GM19025 (cell line): ENCODE measurements around the gene GPR183.

Experiments
- ATAC-seq: cut with Tn5 transposase; IDR thresholded peaks from one replicate; pipeline ENCODE4 v1.9.1; 2021; ENCODE audit warnings: mild to moderate bottlenecking, low read depth, moderate library complexity; ENCODE audit not compliant: unreplicated experiment

The GPR183 gene

DNA sequence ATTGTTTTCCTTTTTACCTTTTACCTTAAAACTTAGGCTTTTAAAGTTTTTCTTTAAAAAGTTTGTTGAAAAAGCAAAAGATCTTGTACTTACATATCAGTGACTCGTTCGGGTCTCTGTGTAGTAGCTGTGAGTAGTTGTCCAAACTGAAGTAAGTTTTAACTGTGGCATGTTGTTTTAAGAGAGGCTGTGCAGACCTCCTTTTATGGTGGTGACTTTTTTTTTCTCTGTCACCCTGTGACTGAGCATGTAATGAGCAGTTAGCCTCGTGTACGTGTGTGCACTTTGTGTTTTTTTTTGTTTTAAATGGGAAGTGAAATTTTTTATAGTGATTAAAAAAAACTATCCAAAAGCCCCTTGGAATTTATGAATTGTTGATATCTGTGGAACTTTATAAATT lies at the start of gene GPR183:
GPR183 (minus strand) TSS at position 153 of the 400 bp plus-strand sequence. CDS start 11,254 bp downstream, outside the sequence.
- peak; percentile 43 for ATAC-seq

DNA sequence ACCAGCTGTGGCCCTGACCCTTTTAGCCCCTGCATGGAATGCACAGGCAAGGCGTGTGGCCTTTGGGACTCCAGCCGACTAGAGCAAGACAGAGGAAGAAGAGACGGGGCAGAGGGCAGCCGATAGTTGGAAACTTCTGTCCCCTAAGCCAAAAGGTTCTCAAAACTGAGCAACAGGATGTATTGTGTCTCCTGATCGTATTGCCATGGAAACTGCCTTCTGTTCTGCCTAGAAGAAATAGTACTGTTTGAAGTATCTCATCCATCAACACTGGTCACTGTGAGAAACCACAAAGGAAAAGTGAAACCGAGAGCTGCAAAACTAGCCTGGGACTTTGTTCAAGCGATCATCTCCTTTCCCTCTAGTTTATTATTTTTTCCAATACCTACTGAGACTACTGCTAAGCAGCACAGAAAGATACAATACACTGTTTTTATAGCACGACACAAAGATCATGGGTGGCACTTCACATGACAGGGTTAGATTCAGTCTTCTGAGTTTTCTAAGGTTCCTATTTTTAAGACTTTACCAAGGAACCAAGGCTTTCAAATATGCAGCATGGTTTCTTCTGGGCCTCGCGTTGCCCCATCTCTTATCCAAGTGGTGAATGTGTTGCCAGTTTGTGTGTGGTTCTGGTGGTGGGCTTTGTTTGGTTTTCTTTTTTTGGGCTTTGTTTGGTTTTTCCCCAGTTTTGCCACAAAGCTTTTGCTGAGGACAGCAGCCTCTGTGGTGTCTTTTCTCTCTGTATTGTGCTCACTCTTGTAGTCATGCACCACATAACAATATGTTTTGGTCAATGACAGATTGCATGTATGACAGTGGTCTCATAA lies 49.3 kb upstream of the GPR183 start:
- peak; percentile 44 for ATAC-seq

DNA sequence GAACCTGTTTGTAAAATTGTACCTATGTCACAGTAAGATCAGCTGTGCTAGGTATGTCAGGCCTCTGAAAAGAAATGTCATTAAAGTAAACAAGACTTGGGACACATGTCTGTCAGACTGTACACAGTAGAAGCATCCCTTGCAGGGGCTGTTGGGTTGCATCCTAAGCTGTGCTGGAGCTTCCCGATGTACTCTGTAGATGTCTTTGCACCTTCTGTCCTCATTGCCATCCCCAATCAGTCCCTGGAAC lies 48.7 kb upstream of the GPR183 start:
- no peak for ATAC-seq

DNA sequence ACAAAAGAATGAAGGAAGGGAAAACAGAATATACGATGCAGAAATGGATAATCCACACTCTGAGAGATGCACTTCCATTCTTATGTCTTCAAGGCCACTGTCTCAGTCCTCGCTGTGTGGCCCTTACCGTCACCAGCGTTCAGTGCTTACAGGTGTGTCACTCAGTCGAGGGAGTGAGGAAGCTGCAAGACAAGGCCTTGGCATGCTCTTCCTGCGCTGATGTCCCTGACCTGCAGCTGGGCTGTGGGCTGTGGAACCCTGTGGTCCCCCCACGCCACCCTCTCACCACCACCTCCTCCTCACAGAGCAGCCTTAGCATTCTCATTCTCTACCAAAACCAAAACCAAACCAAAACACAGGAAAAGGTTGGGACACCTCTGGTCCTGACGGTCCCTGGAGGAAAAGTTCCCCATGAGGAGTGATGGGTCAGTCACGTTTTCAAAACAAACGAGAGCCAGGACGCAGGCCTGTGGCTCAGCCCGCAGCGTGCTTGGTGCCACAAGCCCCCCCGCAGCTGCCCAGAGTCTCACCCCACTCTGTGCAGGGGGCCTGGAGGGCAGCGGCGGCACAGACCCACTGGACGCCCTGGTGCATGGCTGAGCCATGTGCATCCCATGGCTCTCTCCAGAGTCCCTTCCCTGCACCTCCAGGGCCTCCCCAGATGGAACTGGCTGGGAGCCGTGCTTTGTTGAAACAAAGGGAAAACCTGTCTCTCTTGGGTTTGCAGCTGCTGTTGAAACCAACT lies 48.2 kb upstream of the GPR183 start:
- no peak for ATAC-seq

- no peak for ATAC-seq
Observed at GRCh38 chr13:99354371-99354951, 47.3 kb upstream of the GPR183 start.

DNA sequence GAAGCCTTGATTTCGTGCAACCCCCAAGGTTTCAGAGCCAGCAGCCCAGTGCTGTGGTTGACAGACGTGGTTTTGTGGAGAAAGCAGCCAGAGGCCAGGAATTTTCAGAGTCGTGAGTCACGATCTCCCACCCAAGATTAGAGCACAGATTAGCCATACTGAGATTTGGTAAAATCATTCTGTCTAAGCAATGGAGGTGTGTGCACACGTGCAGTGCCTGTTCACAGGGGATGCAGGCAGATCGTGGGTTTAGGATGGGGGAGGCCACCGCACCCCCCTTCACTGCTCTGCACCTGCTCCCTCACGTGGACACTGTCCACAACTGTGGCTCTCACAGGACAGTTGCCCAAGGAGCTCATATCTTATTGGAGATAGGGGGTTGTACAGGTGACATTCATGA lies 46.6 kb upstream of the GPR183 start:
- no peak for ATAC-seq

GRCh38 chr13:99353246-99353600 lies 46.0 kb upstream of the GPR183 start:
- ATAC-seq = no peak

- ATAC-seq = no peak
Observed at GRCh38 chr13:99352351-99353245, 45.4 kb upstream of the GPR183 start.

DNA sequence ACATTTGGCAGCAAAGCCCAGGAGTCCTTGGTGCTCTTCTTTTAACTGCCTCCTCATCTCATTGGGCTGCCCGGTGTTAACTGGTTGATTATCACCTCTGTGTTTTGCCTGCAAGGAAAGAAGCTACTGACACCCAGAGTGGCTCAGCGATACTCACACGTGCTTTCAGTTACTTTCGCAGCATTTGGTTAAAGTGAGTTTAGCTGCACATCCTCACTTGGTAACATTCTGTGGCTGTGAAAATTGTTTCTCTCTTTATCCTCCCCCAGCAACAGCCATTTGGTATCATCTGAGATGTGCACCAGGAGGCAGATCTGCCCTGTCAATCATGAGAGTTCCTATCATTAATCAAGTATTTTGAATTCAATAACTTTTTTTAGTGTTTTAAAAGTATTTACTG lies 44.6 kb upstream of the GPR183 start:
- ATAC-seq = peak; percentile 27

DNA sequence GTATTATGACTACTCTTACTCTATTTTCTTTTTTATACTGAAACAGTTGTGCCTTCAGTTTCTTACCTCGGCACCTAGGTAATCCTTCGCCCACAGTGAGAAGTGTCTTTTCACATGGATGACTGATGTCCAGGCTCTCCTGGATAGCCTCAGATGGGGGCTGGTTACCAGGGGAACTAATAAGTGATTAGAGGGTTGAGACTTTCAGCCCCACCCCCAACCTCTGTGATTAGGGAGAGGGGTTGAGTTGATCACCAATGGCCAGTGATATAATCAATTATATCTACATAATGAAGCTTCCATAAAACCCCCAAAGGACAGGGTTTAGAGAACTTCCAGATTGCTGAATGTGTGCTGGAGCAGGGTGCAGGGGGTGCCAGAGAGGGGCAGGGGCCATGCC lies 43.0 kb upstream of the GPR183 start:
- no peak for ATAC-seq

DNA sequence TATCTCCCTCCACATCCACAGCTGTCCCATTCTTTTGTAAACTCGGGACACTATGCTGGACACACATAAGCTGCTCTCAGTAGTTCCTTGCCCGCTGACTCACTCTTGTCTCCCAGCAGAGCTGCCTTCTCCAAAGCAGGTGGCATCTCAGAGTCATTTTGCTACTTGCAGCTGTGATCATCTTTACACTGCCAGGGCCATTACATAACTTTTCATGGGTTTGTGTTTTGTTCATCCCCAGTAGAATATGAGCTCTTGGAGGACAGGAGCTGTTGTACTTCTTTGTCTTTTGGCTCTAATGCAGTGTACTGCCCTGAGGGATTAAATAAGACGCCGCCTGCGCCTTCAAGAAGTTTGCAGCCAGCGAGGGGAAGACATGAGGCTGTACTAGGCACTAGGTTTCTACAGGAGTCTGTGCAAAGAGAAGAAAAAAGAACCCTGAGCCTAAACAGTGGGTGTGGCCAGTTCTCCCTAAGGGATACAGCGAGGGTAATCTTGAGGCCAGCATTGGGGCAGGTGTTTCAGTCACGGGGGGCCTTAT lies 40.8 kb upstream of the GPR183 start:
- no peak for ATAC-seq

DNA sequence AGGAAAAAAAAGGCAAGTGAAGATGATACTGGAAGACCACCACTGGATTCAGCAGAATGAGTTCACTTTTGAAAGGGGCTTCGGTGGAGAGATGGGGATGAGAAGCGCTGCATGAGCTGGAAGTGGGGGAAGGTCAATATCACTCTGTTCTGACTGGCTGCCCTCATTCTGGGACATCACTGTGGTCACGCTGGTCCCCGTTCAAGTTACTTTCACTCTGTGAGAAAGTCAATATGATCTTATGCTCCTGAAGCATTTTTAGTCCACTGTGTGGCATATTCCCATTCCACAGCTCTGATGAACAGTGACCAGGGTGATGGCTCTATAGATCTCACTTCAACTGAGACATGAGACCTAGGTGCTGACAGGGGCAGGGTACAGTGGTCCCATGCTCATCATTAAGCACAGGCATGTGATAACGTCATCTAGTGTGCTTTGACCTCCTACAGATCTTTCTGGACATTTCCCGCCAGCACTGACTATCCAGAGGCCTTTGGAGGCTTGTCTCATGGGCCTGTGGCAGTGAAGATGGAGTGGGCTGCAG lies 40.2 kb upstream of the GPR183 start:
- no peak for ATAC-seq

GRCh38 chr13:99346335-99347042 lies 39.3 kb upstream of the GPR183 start:
- no peak for ATAC-seq

- no peak for ATAC-seq
Observed at GRCh38 chr13:99345345-99345744, 38.1 kb upstream of the GPR183 start.

GRCh38 chr13:99344610-99345208 lies 37.5 kb upstream of the GPR183 start:
- ATAC-seq = no peak

- ATAC-seq = no peak
Observed at GRCh38 chr13:99342723-99343315, 35.6 kb upstream of the GPR183 start.

DNA sequence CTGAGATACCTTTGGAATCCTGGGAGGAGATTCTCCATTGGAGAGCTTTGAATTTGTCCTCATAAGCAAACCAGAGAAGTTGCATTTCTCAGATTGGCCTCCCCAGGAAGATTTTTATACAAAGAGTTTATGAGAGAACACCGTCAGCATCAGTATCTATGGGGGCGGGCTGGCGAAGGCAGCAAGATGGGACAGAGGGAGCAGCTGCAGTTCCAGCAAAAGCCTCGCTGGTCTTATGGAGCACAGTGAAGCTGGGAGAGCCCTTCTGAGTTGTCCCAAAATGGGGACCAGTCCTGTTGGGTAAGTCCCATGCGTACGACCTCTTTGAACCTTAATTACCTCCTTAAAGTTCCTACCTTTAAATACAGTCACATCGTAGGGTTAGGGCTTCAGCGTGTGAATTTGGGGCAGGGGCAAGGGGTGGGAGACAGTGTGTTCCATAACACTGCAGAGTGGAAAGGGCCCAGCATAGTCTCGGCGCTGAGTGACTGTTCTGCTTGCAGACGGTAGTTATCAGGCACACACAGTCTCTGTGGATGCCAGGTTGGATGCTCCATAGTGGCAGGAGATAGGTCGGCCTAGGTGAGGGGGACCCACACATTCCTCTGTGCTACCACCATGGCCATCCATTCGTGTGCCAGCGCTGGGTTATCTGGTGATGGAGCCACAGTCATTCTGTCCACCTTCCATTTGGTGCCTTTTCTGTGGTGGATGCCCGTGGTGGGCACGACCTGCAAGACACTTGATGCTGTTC lies 34.9 kb upstream of the GPR183 start:
- ATAC-seq = no peak

GRCh38 chr13:99340638-99341037 lies 33.4 kb upstream of the GPR183 start:
- no peak for ATAC-seq
